Neural cell (in vitro differentiated cells): ENCODE results near the gene ADARB2. TPM values are rescaled to one million over a fixed set of nuclear protein-coding genes. Genes with fewer than 3 reads are reported as not detected.

Experiments
- H2AFZ ChIP-seq: fragments of 200-600, 300-800 bp; sonication (generic), shearing (Covaris generic); 2 replicates; pipeline ENCODE4 v1.6.0; 2014; ENCODE audit warnings: low read depth, mild to moderate bottlenecking, antibody characterized with exemption, low read length, moderate library complexity
- H3F3A ChIP-seq: fragments of 200-600 bp; shearing (Covaris generic); 2 replicates; pipeline ENCODE4 v1.6.1; 2016; ENCODE audit warnings: mild to moderate bottlenecking, moderate library complexity, mixed read lengths, antibody characterized with exemption, low read length; ENCODE audit not compliant: insufficient read depth, poor library complexity, severe bottlenecking
- H3K27ac ChIP-seq: fragments of 200-600, 300-800 bp; sonication (generic), shearing (Covaris generic); 2 replicates; pipeline ENCODE4 v1.5.1; 2014; ENCODE audit warnings: mild to moderate bottlenecking, low read length, moderate library complexity
- H3K27me3 ChIP-seq: fragments of 300-800, 200-600 bp; sonication (generic), shearing (Covaris generic); 2 replicates; pipeline ENCODE4 v1.6.0; 2014; ENCODE audit warnings: mild to moderate bottlenecking, low read depth, low read length, moderate library complexity; ENCODE audit not compliant: insufficient read depth
- H3K36me3 ChIP-seq: fragments of 300-800, 200-600 bp; sonication (generic), shearing (Covaris generic); 2 replicates; pipeline ENCODE4 v1.5.1; 2014; ENCODE audit warnings: mild to moderate bottlenecking, antibody characterized with exemption, low read length, moderate library complexity; ENCODE audit not compliant: insufficient read depth
- H3K4me2 ChIP-seq: fragments of 300-800, 200-600 bp; sonication (generic), shearing (Covaris generic); 2 replicates; pipeline ENCODE4 v1.6.0; 2014; ENCODE audit warnings: mild to moderate bottlenecking, low read length
- H3K4me3 ChIP-seq: fragments of 300-800, 200-600 bp; sonication (generic), shearing (Covaris generic); 2 replicates; pipeline ENCODE4 v1.5.1; 2014; ENCODE audit warnings: mild to moderate bottlenecking, low read length, moderate library complexity
- H3K79me2 ChIP-seq: fragments of 200-600 bp; shearing (Covaris generic); replicated peaks from 2 replicates; pipeline ENCODE4 v1.6.0; 2014; ENCODE audit warnings: mild to moderate bottlenecking, low read length, moderate library complexity; ENCODE audit not compliant: insufficient read depth
- H3K9ac ChIP-seq: fragments of 300-800, 200-600 bp; sonication (generic), shearing (Covaris generic); 2 replicates; pipeline ENCODE4 v1.6.1; 2016; ENCODE audit warnings: mild to moderate bottlenecking, low read length, mixed read lengths
- H3K9me2 ChIP-seq: fragments of 200-600 bp; shearing (Covaris generic); 2 replicates; pipeline ENCODE4 v1.6.1; 2016; ENCODE audit warnings: mild to moderate bottlenecking, low read length, mixed read lengths; ENCODE audit not compliant: insufficient read depth
- H3K9me3 ChIP-seq: fragments of 200-600, 300-800 bp; sonication (generic), shearing (Covaris generic); 2 replicates; pipeline ENCODE4 v1.6.1; 2016; ENCODE audit warnings: mild to moderate bottlenecking, mixed run types, low read length, moderate library complexity, mixed read lengths
- H4K20me1 ChIP-seq: fragments of 200-600 bp; shearing (Covaris generic); 2 replicates; pipeline ENCODE4 v1.6.1; 2016; ENCODE audit warnings: mild to moderate bottlenecking, mixed run types; ENCODE audit not compliant: insufficient read depth
- EP300 ChIP-seq: fragments of 450-650 bp; conservative IDR thresholded peaks from 2 replicates; pipeline ENCODE4 v1.6.1; 2014; ENCODE audit warnings: antibody characterized with exemption, mild to moderate bottlenecking, moderate library complexity; ENCODE audit not compliant: poor library complexity, severe bottlenecking
- EZH2 ChIP-seq: fragments of 200-600, 300-800 bp; shearing (Covaris generic), sonication (generic); IDR thresholded peaks from 2 replicates; pipeline ENCODE4 v1.6.1; 2014; ENCODE audit warnings: antibody characterized with exemption, low read length, borderline replicate concordance, mild to moderate bottlenecking; ENCODE audit not compliant: insufficient read depth, poor library complexity, severe bottlenecking
- MXI1 ChIP-seq: fragments of 450-650 bp; conservative IDR thresholded peaks from 2 replicates; pipeline ENCODE4 v1.6.1; 2014; ENCODE audit warnings: antibody characterized with exemption, mild to moderate bottlenecking; ENCODE audit not compliant: poor library complexity, severe bottlenecking
- POLR2AphosphoS5 ChIP-seq: IDR thresholded peaks from 2 replicates; pipeline ENCODE4 v1.6.1; 2012
- RAD21 ChIP-seq: fragments of 450-650 bp; conservative IDR thresholded peaks from 2 replicates; pipeline ENCODE4 v1.6.1; 2014; ENCODE audit warnings: antibody characterized with exemption, mild to moderate bottlenecking, moderate library complexity
- SMC3 ChIP-seq: fragments of 450-650 bp; conservative IDR thresholded peaks from 2 replicates; pipeline ENCODE4 v1.6.1; 2014; ENCODE audit warnings: antibody characterized with exemption, mild to moderate bottlenecking, moderate library complexity; ENCODE audit not compliant: poor library complexity
- TAF1 ChIP-seq: IDR thresholded peaks from 2 replicates; pipeline ENCODE4 v1.6.1; 2012; ENCODE audit warnings: low read depth
- polyA plus RNA-seq: library from polyadenylated mRNA; depleted of rRNA; stranded (reverse); fragments of >200 nt; gene quantifications from 2 replicates; pipeline ENCODE4 v1.2.3, GENCODE V29; 2014
- TF ChIP-seq, protein P1 (sequence below): IDR thresholded peaks from 2 replicates; pipeline ENCODE4 v1.6.1; 2012; ENCODE audit warnings: borderline replicate concordance
- TF ChIP-seq, protein P2 (sequence below): fragments of 450-650 bp; IDR thresholded peaks from 2 replicates; pipeline ENCODE4 v1.5.1; 2014; ENCODE audit warnings: antibody characterized with exemption, mild to moderate bottlenecking, moderate library complexity; ENCODE audit not compliant: poor library complexity, severe bottlenecking

Gene ADARB2
- polyA plus RNA-seq, 1 donor from 2014 or later, result 3.6 TPM

DNA sequence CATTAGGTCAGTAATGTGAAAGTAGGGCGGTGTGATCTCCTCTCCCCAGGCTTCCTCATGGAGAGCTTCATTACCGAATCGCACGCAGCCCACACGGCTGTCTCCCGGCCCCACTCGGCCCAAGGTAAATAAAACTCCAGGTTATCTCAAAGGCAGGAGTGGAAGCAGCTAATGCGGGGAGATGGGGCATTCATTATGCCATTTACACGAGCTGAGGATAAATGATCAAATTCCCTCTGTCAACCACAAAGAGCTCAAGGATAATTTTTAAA is 93.5 kb downstream of the ADARB2 start:
- Histone ChIP-seq H3K9ac (peak overlapping the region; percentile 35), H3K27ac (peak overlapping the region; percentile 66), H3K9me2 (no peaks in the 10 kb centered on the region), H3K79me2 (no peaks in the 10 kb centered on the region), H3K4me2 (peak overlapping the region; percentile 37), H3F3A (no peaks in the 10 kb centered on the region), H3K36me3 (no peaks in the 10 kb centered on the region), H3K9me3 (no peaks in the 10 kb centered on the region), H3K4me3 (peak overlapping the region; percentile 27), H3K27me3 (no peaks in the 10 kb centered on the region), H2AFZ (no peak overlapping the region), H4K20me1 (no peaks in the 10 kb centered on the region)
- TF ChIP-seq MXI1, result no peak
- TF ChIP-seq TAF1, result no peak
- TF ChIP-seq, protein P1, sequence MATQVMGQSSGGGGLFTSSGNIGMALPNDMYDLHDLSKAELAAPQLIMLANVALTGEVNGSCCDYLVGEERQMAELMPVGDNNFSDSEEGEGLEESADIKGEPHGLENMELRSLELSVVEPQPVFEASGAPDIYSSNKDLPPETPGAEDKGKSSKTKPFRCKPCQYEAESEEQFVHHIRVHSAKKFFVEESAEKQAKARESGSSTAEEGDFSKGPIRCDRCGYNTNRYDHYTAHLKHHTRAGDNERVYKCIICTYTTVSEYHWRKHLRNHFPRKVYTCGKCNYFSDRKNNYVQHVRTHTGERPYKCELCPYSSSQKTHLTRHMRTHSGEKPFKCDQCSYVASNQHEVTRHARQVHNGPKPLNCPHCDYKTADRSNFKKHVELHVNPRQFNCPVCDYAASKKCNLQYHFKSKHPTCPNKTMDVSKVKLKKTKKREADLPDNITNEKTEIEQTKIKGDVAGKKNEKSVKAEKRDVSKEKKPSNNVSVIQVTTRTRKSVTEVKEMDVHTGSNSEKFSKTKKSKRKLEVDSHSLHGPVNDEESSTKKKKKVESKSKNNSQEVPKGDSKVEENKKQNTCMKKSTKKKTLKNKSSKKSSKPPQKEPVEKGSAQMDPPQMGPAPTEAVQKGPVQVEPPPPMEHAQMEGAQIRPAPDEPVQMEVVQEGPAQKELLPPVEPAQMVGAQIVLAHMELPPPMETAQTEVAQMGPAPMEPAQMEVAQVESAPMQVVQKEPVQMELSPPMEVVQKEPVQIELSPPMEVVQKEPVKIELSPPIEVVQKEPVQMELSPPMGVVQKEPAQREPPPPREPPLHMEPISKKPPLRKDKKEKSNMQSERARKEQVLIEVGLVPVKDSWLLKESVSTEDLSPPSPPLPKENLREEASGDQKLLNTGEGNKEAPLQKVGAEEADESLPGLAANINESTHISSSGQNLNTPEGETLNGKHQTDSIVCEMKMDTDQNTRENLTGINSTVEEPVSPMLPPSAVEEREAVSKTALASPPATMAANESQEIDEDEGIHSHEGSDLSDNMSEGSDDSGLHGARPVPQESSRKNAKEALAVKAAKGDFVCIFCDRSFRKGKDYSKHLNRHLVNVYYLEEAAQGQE, result no peak
- TF ChIP-seq, protein P2, sequence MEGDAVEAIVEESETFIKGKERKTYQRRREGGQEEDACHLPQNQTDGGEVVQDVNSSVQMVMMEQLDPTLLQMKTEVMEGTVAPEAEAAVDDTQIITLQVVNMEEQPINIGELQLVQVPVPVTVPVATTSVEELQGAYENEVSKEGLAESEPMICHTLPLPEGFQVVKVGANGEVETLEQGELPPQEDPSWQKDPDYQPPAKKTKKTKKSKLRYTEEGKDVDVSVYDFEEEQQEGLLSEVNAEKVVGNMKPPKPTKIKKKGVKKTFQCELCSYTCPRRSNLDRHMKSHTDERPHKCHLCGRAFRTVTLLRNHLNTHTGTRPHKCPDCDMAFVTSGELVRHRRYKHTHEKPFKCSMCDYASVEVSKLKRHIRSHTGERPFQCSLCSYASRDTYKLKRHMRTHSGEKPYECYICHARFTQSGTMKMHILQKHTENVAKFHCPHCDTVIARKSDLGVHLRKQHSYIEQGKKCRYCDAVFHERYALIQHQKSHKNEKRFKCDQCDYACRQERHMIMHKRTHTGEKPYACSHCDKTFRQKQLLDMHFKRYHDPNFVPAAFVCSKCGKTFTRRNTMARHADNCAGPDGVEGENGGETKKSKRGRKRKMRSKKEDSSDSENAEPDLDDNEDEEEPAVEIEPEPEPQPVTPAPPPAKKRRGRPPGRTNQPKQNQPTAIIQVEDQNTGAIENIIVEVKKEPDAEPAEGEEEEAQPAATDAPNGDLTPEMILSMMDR, result no peak
- no peak for TF ChIP-seq RAD21
- no peak for TF ChIP-seq SMC3
- no peak for TF ChIP-seq POLR2AphosphoS5
- no peak for TF ChIP-seq EZH2
- TF ChIP-seq EP300, result no peak

DNA sequence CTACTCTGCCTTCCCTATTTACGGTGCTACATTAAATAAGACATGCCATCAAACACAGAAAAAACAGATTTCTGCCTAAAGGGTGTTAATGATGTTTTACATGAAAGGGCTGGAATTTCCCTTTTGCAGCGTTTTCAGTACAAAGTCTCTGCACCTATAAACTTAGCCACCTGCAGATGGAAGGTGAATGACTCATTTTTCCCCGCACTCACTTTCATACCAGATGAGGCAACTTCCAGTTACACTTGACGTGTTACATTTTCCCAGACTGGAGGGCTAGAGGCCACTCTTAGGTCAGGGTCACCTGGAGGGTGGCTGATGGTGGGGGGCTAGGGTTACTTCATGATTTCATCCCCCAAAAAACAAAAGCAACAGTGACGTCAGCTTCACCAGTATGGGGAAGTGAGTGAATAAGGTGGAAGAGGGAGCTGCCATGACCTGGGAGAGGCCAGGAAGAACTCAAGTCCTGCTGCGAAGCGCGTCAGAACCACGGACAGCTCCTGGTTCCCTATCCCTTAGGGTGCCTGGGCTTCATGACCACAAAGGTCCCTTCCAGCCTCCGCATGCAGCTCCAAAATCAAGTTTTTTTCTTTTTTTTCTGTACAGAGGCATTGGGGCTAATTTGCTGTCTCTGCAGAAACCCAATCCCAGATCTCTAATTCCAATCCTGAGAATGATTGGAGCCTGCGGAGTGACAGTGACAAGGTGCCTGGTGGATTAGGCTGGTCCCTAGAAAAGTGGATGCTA is 94.0 kb downstream of the ADARB2 start:
- Histone ChIP-seq H3K27me3 (no peaks in the 10 kb centered on the region), H3K79me2 (no peaks in the 10 kb centered on the region), H3K9me2 (no peaks in the 10 kb centered on the region), H3F3A (no peaks in the 10 kb centered on the region), H3K9ac (peak overlapping the region; percentile 35), H3K9me3 (no peaks in the 10 kb centered on the region), H2AFZ (no peak overlapping the region), H3K36me3 (no peaks in the 10 kb centered on the region), H3K4me3 (peak overlapping the region; percentile 27), H4K20me1 (no peaks in the 10 kb centered on the region), H3K4me2 (peak overlapping the region; percentile 37), H3K27ac (peak overlapping the region; percentile 66)
- TF ChIP-seq, protein P1, result peak; percentile 24
- no peak for TF ChIP-seq EZH2
